Activated naive CD8-positive, alpha-beta T cell (primary cell): Measurements from ENCODE around the gene PABPC1L2B.
"Not testable (repeated sequence)": the region's sequence is repeated elsewhere in the genome, so short reads cannot be mapped to it uniquely, and the experiment has no call there.

ENCODE experiments used
- H3K27ac Mint-ChIP-seq: one replicate; pipeline ENCODE4 v1.8.0; 2021; ENCODE audit warnings: mixed read lengths
- H3K27me3 Mint-ChIP-seq: one replicate; pipeline ENCODE4 v1.8.0; 2021; ENCODE audit warnings: mixed read lengths
- H3K36me3 Mint-ChIP-seq: one replicate; pipeline ENCODE4 v1.8.0; 2021; ENCODE audit warnings: mixed read lengths
- H3K4me1 Mint-ChIP-seq: one replicate; pipeline ENCODE4 v1.8.0; 2021; ENCODE audit warnings: low read depth, mixed read lengths
- H3K4me3 Mint-ChIP-seq: one replicate; pipeline ENCODE4 v1.8.0; 2021; ENCODE audit warnings: mild to moderate bottlenecking, mixed read lengths
- H3K9me3 Mint-ChIP-seq: one replicate; pipeline ENCODE4 v1.8.0; 2021; ENCODE audit warnings: low read depth, mixed read lengths

Gene PABPC1L2B

GRCh38 chrX:73002733-73003132, at the start of gene PABPC1L2B:
TSS of gene PABPC1L2B (plus strand) at chrX:73002939. CDS start at chrX:73003643, 704 bp downstream.
- not testable (repeated sequence) for H3K27me3 Mint-ChIP-seq, H3K36me3 Mint-ChIP-seq, H3K9me3 Mint-ChIP-seq, H3K27ac Mint-ChIP-seq, H3K4me3 Mint-ChIP-seq, H3K4me1 Mint-ChIP-seq

DNA sequence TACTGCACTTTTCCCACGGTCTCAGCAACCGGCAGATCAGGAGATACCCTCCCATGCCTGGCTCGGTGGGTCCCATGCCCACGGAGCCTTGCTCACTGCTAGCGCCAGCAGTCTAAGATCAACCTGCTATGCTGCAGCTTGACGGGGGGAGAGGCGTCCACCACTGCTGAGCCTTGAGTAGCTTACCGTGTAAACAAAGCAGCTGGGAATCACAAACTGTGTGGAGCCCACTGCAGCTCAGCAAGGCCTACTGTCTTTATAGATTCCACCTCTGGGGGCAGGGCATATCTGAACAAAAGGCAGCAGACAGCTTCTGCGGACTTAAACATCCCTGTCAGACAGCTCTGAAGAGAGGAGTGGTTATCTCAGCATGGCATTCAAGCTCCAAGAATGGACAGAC, 42.8 kb upstream of the PABPC1L2B start:
- not testable (repeated sequence) for H3K27ac Mint-ChIP-seq, H3K4me1 Mint-ChIP-seq, H3K27me3 Mint-ChIP-seq, H3K9me3 Mint-ChIP-seq, H3K4me3 Mint-ChIP-seq, H3K36me3 Mint-ChIP-seq

DNA sequence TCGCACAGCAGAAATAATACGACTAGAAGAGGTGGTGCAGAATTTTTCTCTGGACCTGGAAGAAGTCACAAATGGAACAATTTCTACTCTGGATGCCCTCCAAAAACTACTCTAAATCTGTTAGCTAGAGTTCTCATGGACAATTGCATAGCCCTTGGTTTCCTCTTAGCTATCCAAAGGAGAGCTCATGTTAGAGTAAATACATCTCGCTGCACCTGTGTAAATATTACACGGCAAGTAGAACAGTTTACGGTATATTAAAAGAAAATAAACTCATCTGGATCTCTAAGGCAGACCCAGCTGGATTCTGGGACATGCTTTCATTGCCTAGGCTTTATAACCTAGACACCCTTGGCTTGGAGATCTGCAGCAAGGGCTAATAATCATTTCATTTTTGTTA, 30.9 kb upstream of the PABPC1L2B start:
- H3K27me3 Mint-ChIP-seq, H3K9me3 Mint-ChIP-seq, H3K4me3 Mint-ChIP-seq, H3K27ac Mint-ChIP-seq, H3K4me1 Mint-ChIP-seq, H3K36me3 Mint-ChIP-seq: not testable (repeated sequence)

DNA sequence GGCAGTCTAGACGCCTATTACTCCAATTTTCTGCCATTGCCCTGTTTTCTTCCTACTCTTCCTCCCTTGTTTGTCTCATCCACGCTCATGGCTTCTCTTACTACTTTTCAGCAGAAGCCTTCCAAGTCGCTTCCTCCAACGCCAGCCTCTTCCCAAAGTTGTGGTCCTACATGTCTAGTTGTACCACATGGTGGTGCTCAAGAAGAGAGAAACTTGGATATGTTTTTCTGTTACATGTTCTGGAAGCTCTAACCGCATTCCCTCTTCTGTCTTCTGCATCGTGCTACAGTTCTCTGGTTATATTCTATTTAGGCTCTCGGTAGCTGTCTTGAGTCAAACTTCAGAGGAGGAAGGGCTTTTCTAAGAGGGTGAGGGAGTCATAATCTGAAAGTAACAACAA, 27.9 kb upstream of the PABPC1L2B start:
- not testable (repeated sequence) for H3K27me3 Mint-ChIP-seq, H3K4me1 Mint-ChIP-seq, H3K36me3 Mint-ChIP-seq, H3K27ac Mint-ChIP-seq, H3K4me3 Mint-ChIP-seq, H3K9me3 Mint-ChIP-seq

DNA sequence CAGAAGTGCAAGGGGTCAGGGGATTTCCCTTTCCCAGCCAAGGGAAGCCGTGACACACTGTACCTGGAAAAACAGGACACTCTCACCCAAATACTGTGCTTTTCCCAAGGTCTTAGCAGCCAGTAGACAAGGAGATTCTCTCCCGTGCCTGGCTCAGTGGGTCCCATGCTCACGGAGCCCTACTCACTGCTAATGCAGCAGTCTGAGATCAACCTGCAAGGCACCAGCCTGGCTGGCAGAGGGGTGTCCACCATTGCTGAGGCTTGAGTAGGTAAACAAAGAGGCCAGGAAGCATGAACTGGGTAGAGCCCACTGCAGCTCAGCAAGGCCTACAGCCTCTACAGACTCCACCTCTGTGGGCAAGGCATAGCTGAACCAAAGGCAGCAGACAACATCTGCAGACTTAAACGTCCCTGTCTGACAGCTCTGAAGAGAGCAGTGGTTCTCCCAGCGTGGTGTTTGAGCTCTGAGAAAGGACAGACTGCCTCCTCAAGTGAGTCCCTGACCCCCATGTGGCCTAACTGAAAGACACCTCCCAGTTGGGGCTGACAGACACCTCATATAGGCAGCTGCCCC, 21.8 kb upstream of the PABPC1L2B start:
- not testable (repeated sequence) for H3K27ac Mint-ChIP-seq, H3K4me3 Mint-ChIP-seq, H3K4me1 Mint-ChIP-seq, H3K36me3 Mint-ChIP-seq, H3K27me3 Mint-ChIP-seq, H3K9me3 Mint-ChIP-seq

DNA sequence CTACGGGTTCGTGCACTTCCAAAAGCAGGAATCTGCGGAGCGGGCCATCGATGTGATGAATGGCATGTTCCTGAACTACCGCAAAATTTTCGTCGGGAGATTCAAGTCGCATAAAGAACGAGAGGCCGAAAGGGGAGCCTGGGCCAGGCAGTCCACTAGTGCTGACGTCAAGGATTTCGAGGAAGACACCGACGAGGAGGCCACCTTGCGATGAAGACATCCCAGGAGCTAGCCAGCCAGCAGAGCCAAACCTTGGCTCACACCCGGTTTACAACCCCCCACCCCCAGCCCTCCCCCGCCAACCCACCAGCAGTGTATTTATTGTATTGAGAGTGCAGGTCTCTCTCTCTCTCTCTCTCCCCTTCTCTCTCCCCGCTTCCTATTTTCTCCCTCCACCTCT, 1.3 kb downstream of the PABPC1L2B start:
- not testable (repeated sequence) for H3K27me3 Mint-ChIP-seq, H3K4me3 Mint-ChIP-seq, H3K36me3 Mint-ChIP-seq, H3K4me1 Mint-ChIP-seq, H3K27ac Mint-ChIP-seq, H3K9me3 Mint-ChIP-seq

DNA sequence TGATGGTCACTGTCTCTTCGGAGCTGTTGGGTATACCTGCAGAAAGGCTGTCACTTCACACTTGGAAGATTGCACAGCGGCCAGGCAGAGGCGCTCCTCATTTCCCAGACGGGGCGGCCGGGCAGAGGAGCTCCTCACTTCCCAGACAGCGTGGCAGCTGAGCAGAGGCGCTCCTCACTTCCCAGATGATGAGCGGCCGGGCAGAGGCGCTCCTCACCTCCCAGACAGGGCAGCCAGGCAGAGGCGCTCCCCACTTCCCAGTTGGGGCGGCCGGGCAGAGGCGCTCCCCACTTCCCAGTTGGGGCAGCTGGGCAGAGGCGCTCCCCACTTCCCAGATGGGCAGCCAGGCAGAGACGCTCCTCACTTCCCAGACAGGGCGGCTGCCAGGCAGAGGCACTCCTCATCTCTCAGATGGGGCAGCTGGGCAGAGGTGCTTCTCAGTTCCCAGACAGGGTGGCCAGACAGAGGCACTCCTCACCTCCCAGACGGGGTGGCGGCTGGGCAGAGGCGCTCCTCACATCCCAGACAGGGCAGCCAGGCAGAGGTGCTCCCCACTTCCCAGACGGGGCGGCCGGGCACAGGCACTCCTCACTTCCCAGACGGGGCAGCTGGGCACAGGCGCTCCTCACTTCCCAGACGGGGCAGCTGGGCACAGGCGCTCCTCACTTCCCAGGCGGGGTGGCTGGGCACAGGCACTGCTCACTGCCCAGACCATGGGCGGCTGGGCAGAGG, 18.8 kb downstream of the PABPC1L2B start:
- Mint-ChIP-seq H3K4me1 (no peaks in the 10 kb centered on the region), H3K4me3 (no peak overlapping the region), H3K27me3 (peaks cover 2% of the 10 kb centered on the region), H3K27ac (no peak overlapping the region), H3K36me3 (peaks cover 5% of the 10 kb centered on the region), H3K9me3 (peaks cover 6% of the 10 kb centered on the region)

GRCh38 chrX:73022093-73022445, 19.3 kb downstream of the PABPC1L2B start:
- not testable (repeated sequence) for H3K27me3 Mint-ChIP-seq, H3K36me3 Mint-ChIP-seq, H3K4me3 Mint-ChIP-seq, H3K27ac Mint-ChIP-seq, H3K9me3 Mint-ChIP-seq, H3K4me1 Mint-ChIP-seq

- Mint-ChIP-seq H3K9me3 (peaks cover 6% of the 10 kb centered on the region), H3K27me3 (peaks cover 2% of the 10 kb centered on the region), H3K36me3 (peaks cover 5% of the 10 kb centered on the region), H3K4me3 (no peak overlapping the region), H3K4me1 (no peaks in the 10 kb centered on the region), H3K27ac (no peak overlapping the region)
Observed at GRCh38 chrX:73028876-73029275, 26.1 kb downstream of the PABPC1L2B start.
